Measurements from ENCODE around the gene CLSTN2.

CLSTN2 gene

GRCh38 chr3:140185375-140185774 lies 250.4 kb downstream of the CLSTN2 start:
- DNase-seq (ENCODE audit: low read depth, low spot score): no peak

DNA sequence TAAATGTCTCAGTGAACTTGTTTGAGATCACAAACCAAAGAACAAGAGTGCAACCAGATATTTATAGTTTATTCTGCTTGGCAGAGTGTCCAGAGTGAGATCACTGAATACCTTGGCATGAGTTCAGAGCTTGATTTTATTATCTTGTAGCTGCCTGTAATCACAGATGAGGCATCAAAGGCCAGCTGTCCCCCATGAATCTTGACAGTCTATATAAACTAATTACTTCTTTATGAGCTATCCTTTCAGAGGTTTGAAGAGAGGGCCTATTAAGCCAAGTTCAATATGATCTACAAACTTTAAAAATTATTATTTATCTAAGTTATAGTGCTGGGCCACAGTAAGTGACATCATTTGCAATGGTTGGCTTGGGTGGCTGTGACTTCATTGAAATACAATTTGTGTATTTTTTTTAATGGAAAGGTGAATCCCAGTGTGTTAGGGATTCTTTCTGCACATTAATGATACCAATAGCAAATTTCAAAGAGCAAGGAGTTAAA lies 251.5 kb downstream of the CLSTN2 start:
- peak; percentile 82 for DNase-seq (ENCODE audit: low read depth, low spot score)

DNA sequence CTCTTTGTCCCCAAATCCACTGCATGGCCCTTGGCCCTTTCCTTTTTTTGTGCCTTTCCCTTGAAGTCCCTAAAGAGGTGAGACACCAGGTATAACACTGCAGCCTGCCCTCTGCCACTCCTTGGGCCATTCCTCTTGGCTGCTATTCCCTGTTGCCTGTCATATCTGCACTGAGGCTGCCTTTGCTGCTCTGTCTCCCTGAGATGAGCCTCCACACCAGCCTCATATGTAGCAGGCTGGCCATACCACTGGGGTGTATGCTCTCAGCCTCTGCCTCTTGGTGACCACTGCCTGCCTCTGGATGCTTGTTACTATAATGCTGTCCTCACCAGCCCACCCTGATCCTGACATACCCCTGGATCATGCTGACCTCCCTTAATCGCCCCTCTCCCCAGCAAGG lies 252.0 kb downstream of the CLSTN2 start:
- DNase-seq (ENCODE audit: low read depth, low spot score): no peak

DNA sequence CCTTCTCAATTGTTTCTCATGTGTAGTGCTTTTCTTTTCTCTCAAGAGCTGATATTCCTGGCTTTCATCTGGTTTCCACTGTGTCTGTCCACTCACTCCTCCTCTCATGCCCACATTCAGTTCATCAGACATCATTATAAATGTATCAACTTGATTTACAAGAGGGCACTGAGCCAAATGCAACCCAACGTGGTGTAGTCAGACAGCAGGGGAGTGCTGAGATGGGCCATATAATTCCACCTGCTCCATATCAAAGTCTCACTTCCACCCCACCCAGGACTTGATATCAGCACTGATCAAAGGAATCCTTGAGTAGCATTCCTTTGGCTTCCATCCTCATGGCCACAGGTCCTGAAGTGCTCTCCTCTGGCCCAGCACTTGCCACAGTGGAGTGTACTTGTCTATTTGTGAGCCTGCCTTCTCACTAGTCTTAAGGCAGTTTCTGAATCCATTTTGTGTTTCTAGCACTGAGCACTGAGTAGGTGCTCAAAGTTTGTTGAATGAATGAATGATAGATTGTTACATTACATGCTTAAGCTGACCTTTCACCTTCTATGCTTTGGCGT lies 252.8 kb downstream of the CLSTN2 start:
- no peak for DNase-seq (ENCODE audit: low read depth, low spot score)

GRCh38 chr3:140188285-140188684 lies 253.3 kb downstream of the CLSTN2 start:
- DNase-seq (ENCODE audit: low read depth, low spot score): no peak

- DNase-seq (ENCODE audit: low read depth, low spot score): no peak
Measured at GRCh38 chr3:140189267-140189666, 254.3 kb downstream of the CLSTN2 start.

DNA sequence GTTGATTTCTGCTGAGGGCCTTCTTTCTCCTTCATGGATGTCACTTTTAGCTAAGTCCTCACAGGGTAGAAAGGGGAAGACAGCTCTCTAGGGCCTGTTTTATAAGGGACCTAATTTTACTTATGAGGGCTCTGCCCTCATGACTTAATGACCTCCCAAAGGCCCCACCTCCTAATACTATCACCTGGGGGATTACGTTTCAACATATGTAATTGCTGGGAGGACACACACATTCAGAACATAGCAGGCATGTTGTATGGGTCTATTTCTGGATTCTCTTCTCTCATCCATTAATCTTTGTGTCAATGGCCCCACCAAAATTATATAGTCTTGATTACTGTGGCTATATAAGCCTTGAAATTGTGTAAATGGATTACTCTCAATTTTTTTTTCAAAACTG lies 255.0 kb downstream of the CLSTN2 start:
- no peak for DNase-seq (ENCODE audit: low read depth, low spot score)

- DNase-seq (ENCODE audit: low read depth, low spot score): no peak
Measured at GRCh38 chr3:140196970-140197369, 262.0 kb downstream of the CLSTN2 start.

- DNase-seq (ENCODE audit: low read depth, low spot score): no peak
Measured at GRCh38 chr3:140198242-140198641, 263.3 kb downstream of the CLSTN2 start.

- DNase-seq (ENCODE audit: low read depth, low spot score): no peak
Measured at GRCh38 chr3:140199008-140199407, 264.0 kb downstream of the CLSTN2 start.

DNA sequence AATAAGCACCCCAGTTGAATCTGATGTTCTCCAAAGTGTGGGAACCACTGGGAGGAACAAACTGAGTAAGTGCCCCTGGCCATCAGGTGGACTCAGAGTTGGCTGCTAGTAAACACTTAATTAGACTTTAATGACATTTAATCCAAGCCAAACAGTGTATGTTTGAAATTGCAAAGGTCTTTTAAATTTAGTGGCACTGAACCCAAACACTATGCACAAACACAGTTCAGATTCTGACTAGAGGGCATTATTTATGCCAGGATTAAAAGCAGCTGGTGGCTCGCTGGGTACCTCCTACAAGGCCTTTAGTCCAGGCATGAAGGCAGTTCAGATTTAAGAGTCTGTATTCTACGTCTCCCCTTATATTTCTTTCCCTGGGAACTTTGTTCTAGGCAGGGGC lies 264.8 kb downstream of the CLSTN2 start:
- DNase-seq (ENCODE audit: low read depth, low spot score): no peak

DNA sequence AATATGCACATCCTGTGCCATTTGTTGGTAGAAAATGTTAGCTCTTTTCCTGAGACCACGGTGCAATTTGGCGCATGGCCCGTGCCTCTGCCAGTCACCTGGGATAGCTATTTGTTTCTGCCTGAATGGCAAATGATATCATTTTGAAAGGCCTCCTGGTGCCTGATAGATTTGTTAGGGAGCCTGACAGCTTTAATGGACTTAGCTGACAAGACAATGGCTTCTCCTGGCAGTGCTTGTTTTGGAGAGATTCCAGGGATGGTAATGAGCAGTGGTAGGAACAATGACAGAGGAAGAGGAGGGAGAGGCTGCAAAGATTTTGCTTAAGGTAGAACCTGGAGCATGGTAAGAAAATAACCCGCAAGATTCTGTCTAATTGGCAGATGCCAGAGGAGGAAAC lies 268.5 kb downstream of the CLSTN2 start:
- DNase-seq (ENCODE audit: low read depth, low spot score): no peak

GRCh38 chr3:140204271-140204984 lies 269.4 kb downstream of the CLSTN2 start:
- DNase-seq (ENCODE audit: low read depth, low spot score): no peak

DNA sequence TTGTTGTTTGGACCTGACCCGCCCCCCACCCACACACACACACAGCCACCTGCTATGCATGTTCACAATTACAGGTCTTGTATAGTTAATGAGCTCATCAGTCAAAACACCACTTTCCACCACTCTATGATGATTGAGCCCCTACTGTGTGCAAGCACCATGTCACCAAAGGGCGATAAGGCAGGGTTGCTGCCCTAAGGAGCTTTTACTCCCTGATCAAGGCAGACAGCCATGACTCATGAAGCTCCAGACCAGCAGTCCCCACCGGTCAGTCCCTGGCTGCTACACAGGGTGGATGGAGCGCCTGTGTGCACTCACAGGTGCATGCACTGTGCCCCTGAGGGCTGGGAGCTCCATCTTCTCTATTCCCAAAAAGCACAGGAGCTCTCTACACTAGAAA lies 270.6 kb downstream of the CLSTN2 start:
- DNase-seq (ENCODE audit: low read depth, low spot score): no peak

GRCh38 chr3:140206196-140207040 lies 271.4 kb downstream of the CLSTN2 start:
- DNase-seq (ENCODE audit: low read depth, low spot score): peak; percentile 66

GRCh38 chr3:140207541-140207940 lies 272.6 kb downstream of the CLSTN2 start:
- no peak for DNase-seq (ENCODE audit: low read depth, low spot score)

DNA sequence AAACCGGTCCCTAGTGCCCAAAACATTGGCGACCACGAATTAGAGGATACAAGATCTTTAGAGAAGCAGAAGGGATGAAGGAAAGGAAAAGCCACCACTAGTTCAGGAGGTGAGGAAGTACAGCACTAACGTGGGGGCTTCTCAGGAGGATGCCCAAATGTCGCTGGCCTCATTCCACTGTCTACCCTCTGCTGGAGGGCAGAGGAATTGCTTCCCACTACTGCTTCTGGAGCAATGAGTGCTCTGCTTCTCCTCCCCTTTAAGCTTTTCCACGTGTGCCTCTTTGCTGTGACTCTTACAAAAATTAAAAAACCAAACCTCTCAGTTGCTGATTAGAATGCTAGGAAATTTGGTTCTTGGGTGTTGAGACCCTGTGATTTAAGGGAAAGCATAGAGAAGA lies 281.3 kb downstream of the CLSTN2 start:
- no peak for DNase-seq (ENCODE audit: low read depth, low spot score)

DNA sequence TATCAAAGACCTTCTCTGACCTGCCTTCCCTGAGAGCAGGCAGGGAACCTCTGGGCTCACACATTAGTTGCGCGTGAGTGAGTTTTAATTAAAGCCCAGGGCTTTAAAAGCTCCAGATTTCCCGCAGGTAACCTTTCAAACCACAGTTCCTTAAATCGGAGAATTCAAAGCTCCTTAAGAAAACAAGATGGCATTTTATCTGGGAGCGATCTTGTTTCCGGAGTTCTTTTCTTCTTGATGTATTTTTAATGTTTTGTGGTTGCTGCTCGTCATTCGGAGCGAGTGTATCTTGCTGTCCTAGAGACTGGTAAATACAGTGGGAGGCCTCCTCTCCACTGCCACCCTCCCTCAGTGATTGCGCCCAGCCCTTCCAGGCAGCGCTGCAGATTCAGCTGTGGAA lies 284.3 kb downstream of the CLSTN2 start:
- no peak for DNase-seq (ENCODE audit: low read depth, low spot score)

GRCh38 chr3:140219923-140220452 lies 285.0 kb downstream of the CLSTN2 start:
- no peak for DNase-seq (ENCODE audit: low read depth, low spot score)

- no peak for DNase-seq (ENCODE audit: low read depth, low spot score)
Measured at GRCh38 chr3:140223197-140223596, 288.2 kb downstream of the CLSTN2 start.

- DNase-seq (ENCODE audit: low read depth, low spot score): peak; percentile 77
Measured at GRCh38 chr3:140223631-140224030, 288.6 kb downstream of the CLSTN2 start.

GRCh38 chr3:140224307-140224706 lies 289.3 kb downstream of the CLSTN2 start:
- no peak for DNase-seq (ENCODE audit: low read depth, low spot score)
